ENCODE measurements around the gene KAZN.

GRCh38 chr1:14841951-14842350, 243.5 kb downstream of the KAZN start:
- TF ChIP-seq EZH2 (IDR thresholded peaks at IDR 0.05; ENCODE audit: low read length, missing control alignments) (no peak), CTCF (conservative IDR thresholded peaks at IDR 0.05 in 1 of 2, IDR thresholded peaks at IDR 0.05 in 1 of 2; ENCODE audit: low read depth in 1 of 2, low read length in 2 of 2) (no peak)

Data from fibroblast of lung (primary cell).